ENCODE results near the gene ITGB5.

GRCh38 chr3:124853446-124853845, 33.7 kb downstream of the ITGB5 start:
- TF ChIP-seq, protein P1, sequence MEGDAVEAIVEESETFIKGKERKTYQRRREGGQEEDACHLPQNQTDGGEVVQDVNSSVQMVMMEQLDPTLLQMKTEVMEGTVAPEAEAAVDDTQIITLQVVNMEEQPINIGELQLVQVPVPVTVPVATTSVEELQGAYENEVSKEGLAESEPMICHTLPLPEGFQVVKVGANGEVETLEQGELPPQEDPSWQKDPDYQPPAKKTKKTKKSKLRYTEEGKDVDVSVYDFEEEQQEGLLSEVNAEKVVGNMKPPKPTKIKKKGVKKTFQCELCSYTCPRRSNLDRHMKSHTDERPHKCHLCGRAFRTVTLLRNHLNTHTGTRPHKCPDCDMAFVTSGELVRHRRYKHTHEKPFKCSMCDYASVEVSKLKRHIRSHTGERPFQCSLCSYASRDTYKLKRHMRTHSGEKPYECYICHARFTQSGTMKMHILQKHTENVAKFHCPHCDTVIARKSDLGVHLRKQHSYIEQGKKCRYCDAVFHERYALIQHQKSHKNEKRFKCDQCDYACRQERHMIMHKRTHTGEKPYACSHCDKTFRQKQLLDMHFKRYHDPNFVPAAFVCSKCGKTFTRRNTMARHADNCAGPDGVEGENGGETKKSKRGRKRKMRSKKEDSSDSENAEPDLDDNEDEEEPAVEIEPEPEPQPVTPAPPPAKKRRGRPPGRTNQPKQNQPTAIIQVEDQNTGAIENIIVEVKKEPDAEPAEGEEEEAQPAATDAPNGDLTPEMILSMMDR (conservative IDR thresholded peaks at IDR 0.05 in 1 of 2, IDR thresholded peaks at IDR 0.05 in 1 of 2; ENCODE audit: extremely low read depth in 1 of 2, insufficient read depth in 1 of 2, low read depth in 1 of 2, low read length in 2 of 2), result no peak
- no peak for TF ChIP-seq EZH2 (IDR thresholded peaks at IDR 0.05; ENCODE audit: borderline replicate concordance, low read length)
